GM12875 (cell line): ENCODE data around the gene GPATCH8.

ENCODE experiments used
- H3K4me3 ChIP-seq: one replicate; pipeline ENCODE4 v1.5.1; 2011; ENCODE audit warnings: low read depth, low read length, control low read depth
- TF ChIP-seq, protein P1 (sequence below): IDR thresholded peaks from 2 replicates; pipeline ENCODE4 v1.5.1; 2011; ENCODE audit warnings: low read depth, mild to moderate bottlenecking, control low read depth, inconsistent platforms, low read length, moderate library complexity, borderline replicate concordance; ENCODE audit not compliant: insufficient read depth

Gene GPATCH8

GRCh38 chr17:44359006-44359405 is 144.2 kb downstream of the GPATCH8 start:
- no peak overlapping the region for H3K4me3 ChIP-seq
- TF ChIP-seq, protein P1, sequence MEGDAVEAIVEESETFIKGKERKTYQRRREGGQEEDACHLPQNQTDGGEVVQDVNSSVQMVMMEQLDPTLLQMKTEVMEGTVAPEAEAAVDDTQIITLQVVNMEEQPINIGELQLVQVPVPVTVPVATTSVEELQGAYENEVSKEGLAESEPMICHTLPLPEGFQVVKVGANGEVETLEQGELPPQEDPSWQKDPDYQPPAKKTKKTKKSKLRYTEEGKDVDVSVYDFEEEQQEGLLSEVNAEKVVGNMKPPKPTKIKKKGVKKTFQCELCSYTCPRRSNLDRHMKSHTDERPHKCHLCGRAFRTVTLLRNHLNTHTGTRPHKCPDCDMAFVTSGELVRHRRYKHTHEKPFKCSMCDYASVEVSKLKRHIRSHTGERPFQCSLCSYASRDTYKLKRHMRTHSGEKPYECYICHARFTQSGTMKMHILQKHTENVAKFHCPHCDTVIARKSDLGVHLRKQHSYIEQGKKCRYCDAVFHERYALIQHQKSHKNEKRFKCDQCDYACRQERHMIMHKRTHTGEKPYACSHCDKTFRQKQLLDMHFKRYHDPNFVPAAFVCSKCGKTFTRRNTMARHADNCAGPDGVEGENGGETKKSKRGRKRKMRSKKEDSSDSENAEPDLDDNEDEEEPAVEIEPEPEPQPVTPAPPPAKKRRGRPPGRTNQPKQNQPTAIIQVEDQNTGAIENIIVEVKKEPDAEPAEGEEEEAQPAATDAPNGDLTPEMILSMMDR, result no peak

- H3K4me3 ChIP-seq, result no peak overlapping the region
- TF ChIP-seq, protein P1, result no peak
Measured at GRCh38 chr17:44358066-44358465, 145.1 kb downstream of the GPATCH8 start.

GRCh38 chr17:44356241-44356640 is 147.0 kb downstream of the GPATCH8 start:
- TF ChIP-seq, protein P1, result no peak

DNA sequence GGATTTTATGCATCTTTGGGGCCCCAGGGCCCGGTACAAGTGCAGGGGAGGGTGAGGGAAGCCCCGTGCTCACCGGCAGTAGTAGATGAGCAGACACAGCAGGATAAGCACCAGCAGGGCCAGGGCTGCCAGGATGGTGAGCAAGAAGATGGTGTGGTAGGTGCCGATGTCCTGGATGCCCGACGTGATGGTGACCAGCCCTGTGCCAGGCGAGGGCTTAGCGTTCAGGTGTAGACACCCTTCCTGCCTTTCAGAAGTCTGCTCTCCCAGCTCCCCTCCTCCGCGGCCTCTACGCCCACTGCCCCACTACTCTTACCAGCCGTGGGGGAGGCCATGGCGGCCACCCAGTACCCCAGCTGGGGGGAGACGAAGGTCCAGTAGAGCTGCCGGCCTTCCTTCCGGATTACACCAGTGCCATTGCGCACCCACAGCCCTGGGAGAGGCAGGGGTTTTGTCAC is 147.5 kb downstream of the GPATCH8 start:
- TF ChIP-seq, protein P1, result no peak
- no peak overlapping the region for H3K4me3 ChIP-seq

More at GRCh38 chr17:44356241-44356640, 147.0 kb downstream of the GPATCH8 start:
- H3K4me3 ChIP-seq, result no peak overlapping the region

DNA sequence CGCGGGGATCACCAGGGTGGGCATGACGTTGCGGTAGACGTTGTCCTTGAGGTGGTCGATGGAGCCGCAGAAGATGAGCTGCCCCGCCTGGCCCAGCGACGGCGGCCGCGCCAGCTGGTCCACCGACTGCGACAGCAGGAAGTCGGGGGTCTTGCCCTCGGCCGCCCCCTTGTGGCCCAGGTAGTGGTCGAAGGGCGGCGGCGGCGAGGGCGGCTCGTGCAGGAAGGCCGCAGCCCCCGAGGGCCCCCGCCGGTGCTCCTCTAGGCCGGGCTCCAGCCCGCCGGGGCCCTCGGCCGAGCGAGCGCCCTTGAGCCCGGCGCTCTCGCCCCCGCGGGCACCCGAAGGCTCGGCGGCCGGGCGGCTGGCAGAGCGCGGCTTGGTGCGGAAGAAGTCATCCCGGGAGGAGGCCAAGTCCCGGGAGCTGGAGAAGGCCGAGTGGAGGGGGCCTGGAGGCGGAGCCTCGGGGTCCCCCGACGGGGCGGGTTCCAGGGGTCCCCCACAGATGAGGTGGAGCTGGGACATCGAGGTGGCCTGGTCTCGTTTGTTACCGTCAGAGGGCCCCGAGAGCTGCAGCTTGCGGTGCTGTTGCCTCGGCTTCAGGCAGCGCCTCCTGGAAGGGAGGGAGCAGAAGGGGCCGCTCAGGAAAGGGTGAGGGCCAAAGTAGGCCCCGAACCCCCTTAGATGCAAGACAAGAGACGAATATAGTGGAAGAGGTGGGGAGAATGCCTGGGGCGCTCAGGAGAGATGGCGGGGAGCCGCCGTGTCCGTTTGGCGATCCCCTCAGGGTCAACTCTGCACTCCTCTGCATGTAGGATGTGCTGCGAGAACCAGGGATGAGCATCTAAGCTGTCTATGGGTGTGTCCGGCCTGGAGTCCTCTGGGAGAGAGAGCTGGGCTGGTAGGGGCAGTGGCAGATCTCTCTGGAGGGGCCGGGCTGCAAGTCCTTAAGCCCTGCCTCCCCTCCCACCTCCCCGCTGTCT is 148.3 kb downstream of the GPATCH8 start:
- no peak overlapping the region for H3K4me3 ChIP-seq
- TF ChIP-seq, protein P1, result peak; percentile 67

GRCh38 chr17:44353672-44354331 is 149.4 kb downstream of the GPATCH8 start:
- TF ChIP-seq, protein P1, result no peak
- peak overlapping the region; percentile 36 for H3K4me3 ChIP-seq
